Gastrocnemius medialis (tissue), 4 donors: ENCODE data around the gene SUV39H1. TPM values are rescaled to one million over a fixed set of nuclear protein-coding genes. Genes with fewer than 3 reads are reported as not detected.

Source experiments
- ATAC-seq, 2 donors: fragments of 150-250 bp; one replicate each; pipeline ENCODE4 v1.9.1; 2016
- DNase-seq, 2 donors: peaks; one replicate each; pipeline ENCODE4 v3.0.0-alpha.2; 2019
- H3K27ac ChIP-seq, 4 donors: fragments of 200-600 bp; sonication (generic); 1 replicate in 1 of 4; 2 replicates in 3 of 4; pipeline ENCODE4 v1.5.1; 2016 to 2018; ENCODE audit warnings: mild to moderate bottlenecking in 2 of 4, moderate library complexity in 1 of 4
- H3K27me3 ChIP-seq, 3 donors: fragments of 200-600 bp; sonication (generic) in 2 of 3; 1 replicate in 1 of 3; 2 replicates in 2 of 3; pipeline versions ENCODE4 v1.5.1 to v1.6.0; 2016 to 2019; ENCODE audit warnings: mild to moderate bottlenecking in 1 of 3, moderate library complexity in 1 of 3
- H3K36me3 ChIP-seq, 2 donors: fragments of 200-600 bp; sonication (generic) in 1 of 2; one replicate each; pipeline ENCODE4 v1.5.1; 2017 to 2018
- H3K4me1 ChIP-seq, 2 donors: fragments of 200-600 bp; sonication (generic) in 1 of 2; one replicate each; pipeline ENCODE4 v1.5.1; 2016 to 2017; ENCODE audit warnings: mild to moderate bottlenecking in 2 of 2
- H3K4me3 ChIP-seq, 4 donors: fragments of 200-600 bp; sonication (generic) in 3 of 4; 1 replicate in 1 of 4; 2 replicates in 3 of 4; pipeline ENCODE4 v1.5.1; 2016 to 2019; ENCODE audit warnings: mild to moderate bottlenecking in 2 of 4
- H3K9me3 ChIP-seq, 3 donors: fragments of 200-600 bp; sonication (generic) in 2 of 3; 1 replicate in 1 of 3; 2 replicates in 2 of 3; pipeline ENCODE4 v1.5.1; 2016 to 2019
- CTCF ChIP-seq, 5 experiments: fragments of 450-650 bp in 3 of 5; fragments of 200-600 bp in 2 of 5; sonication (generic) in 2 of 5; IDR thresholded peaks in 4 of 5; conservative IDR thresholded peaks in 1 of 5; 1 replicate in 4 of 5; 2 replicates in 1 of 5; pipeline ENCODE4 v1.5.1; 2016 to 2019; ENCODE audit warnings: antibody characterized with exemption in 5 of 5, mild to moderate bottlenecking in 3 of 5, moderate library complexity in 3 of 5
- POLR2A ChIP-seq, 2 donors: fragments of 450-650 bp; IDR thresholded peaks; one replicate each; pipeline ENCODE4 v1.6.1; 2017; ENCODE audit warnings: antibody characterized with exemption in 2 of 2, mild to moderate bottlenecking in 2 of 2, moderate library complexity in 2 of 2
- in situ Hi-C, 4 donors: fragments of 200-750 bp; cut with MboI; loops; one replicate each; pipeline versions ENCODE4 v1.15.0 to v1.8.0; 2017; ENCODE audit warnings: low sequenced_read_pairs in 4 of 4
- intact Hi-C: fragments of 100-400 bp; cut with DNase I; formaldehyde crosslinking; loops from one replicate; pipeline ENCODE4 v1.15.1; 2023; ENCODE audit warnings: low total_unique reads
- total RNA-seq, 4 donors: library from RNA; depleted of rRNA; stranded (reverse); fragments of >200 nt; gene quantifications; one replicate each; pipeline versions ENCODE4 v1.1.0 to v1.2.3, GENCODE V29; 2016

The SUV39H1 gene
- total RNA-seq, 4 donors from 2014 or later: 1.7 to 6.1 (median 3.3) TPM

- no peak overlapping the region for H3K27ac ChIP-seq
- H3K27me3 ChIP-seq: no peaks in the 10 kb centered on the region
- no peaks in the 10 kb centered on the region for H3K36me3 ChIP-seq
- peaks cover 0 to 5% of the 10 kb centered on the region in 2 donors for H3K4me1 ChIP-seq
- intact Hi-C loops (no loop called here), in situ Hi-C loops (no loop called here)
- ATAC-seq: no peak
- H3K9me3 ChIP-seq: no peaks in the 10 kb centered on the region
- no peak for TF ChIP-seq CTCF (IDR thresholded peaks at IDR 0.05 in 4 of 5, conservative IDR thresholded peaks at IDR 0.05 in 1 of 5)
- TF ChIP-seq POLR2A (IDR thresholded peaks at IDR 0.05): no peak
- H3K4me3 ChIP-seq: no peak overlapping the region
- DNase-seq: no peak
Measured at GRCh38 chrX:48715876-48716502, 19.5 kb downstream of the SUV39H1 start.

GRCh38 chrX:48719958-48720357, 23.4 kb downstream of the SUV39H1 start:
- DNase-seq (no peak), ATAC-seq (no peak)
- H3K27me3 ChIP-seq: no peaks in the 10 kb centered on the region
- intact Hi-C loops: no loop called here
- H3K4me3 ChIP-seq: no peak overlapping the region
- no peaks in the 10 kb centered on the region for H3K4me1 ChIP-seq
- in situ Hi-C loops: no loop called here
- H3K36me3 ChIP-seq: no peaks in the 10 kb centered on the region
- no peak for TF ChIP-seq POLR2A (IDR thresholded peaks at IDR 0.05)
- no peak for TF ChIP-seq CTCF (IDR thresholded peaks at IDR 0.05 in 4 of 5, conservative IDR thresholded peaks at IDR 0.05 in 1 of 5)
- no peak overlapping the region for H3K27ac ChIP-seq
- H3K9me3 ChIP-seq: no peaks in the 10 kb centered on the region

- H3K9me3 ChIP-seq: no peaks in the 10 kb centered on the region
- no peak overlapping the region for H3K27ac ChIP-seq
- no peak for TF ChIP-seq POLR2A (IDR thresholded peaks at IDR 0.05)
- TF ChIP-seq CTCF (IDR thresholded peaks at IDR 0.05 in 4 of 5, conservative IDR thresholded peaks at IDR 0.05 in 1 of 5): no peak
- H3K27me3 ChIP-seq: no peaks in the 10 kb centered on the region
- H3K36me3 ChIP-seq: no peaks in the 10 kb centered on the region
- no peak overlapping the region for H3K4me3 ChIP-seq
- H3K4me1 ChIP-seq: no peaks in the 10 kb centered on the region
- intact Hi-C loops: no loop called here
- no peak for DNase-seq
- no peak for ATAC-seq
- in situ Hi-C loops: no loop called here
Measured at GRCh38 chrX:48720577-48721250, 24.2 kb downstream of the SUV39H1 start.

- Histone ChIP-seq H3K27me3 (no peaks in the 10 kb centered on the region), H3K4me1 (no peaks in the 10 kb centered on the region), H3K4me3 (no peak overlapping the region), H3K27ac (no peak overlapping the region), H3K9me3 (no peaks in the 10 kb centered on the region), H3K36me3 (no peaks in the 10 kb centered on the region)
- in situ Hi-C loops (no loop called here), intact Hi-C loops (no loop called here)
- DNase-seq: no peak
- TF ChIP-seq CTCF (IDR thresholded peaks at IDR 0.05 in 4 of 5, conservative IDR thresholded peaks at IDR 0.05 in 1 of 5): no peak
- no peak for TF ChIP-seq POLR2A (IDR thresholded peaks at IDR 0.05)
- no peak for ATAC-seq
Measured at GRCh38 chrX:48721916-48722315, 25.4 kb downstream of the SUV39H1 start.
